Panc1 (cell line): ENCODE data around the gene CDK5RAP3. TPM values are rescaled to one million over a fixed set of nuclear protein-coding genes. Genes with fewer than 3 reads are reported as not detected.

Source experiments
- ATAC-seq: fragments of 200-7000 bp; cut with Tn5 transposase; 2 replicates; pipeline ENCODE4 v1.9.1; 2020; ENCODE audit warnings: mild to moderate bottlenecking, moderate library complexity
- BruUV-seq: library from RNA; stranded (reverse); fragments of 400-500 nt; replicated peaks from 2 replicates; lab custom pipeline; 2021; lab: Mats Ljungman, UMichigan
- CTCF ChIA-PET: fragments of 300-600 bp; sonication (Branson Sonifier 250); formaldehyde crosslinking; loops from one replicate; lab custom pipeline; 2022; ENCODE audit warnings: antibody characterized with exemption; lab: Charles Lee
- POLR2A ChIA-PET: fragments of 300-600 bp; sonication (Branson Sonifier 250); formaldehyde crosslinking; loops from one replicate; lab custom pipeline; 2022; ENCODE audit warnings: antibody characterized with exemption; lab: Charles Lee
- DNase-seq: peaks from one replicate; pipeline ENCODE4 v3.0.0-alpha.2; 2010; ENCODE audit warnings: low read depth, low spot score
- H3K27ac ChIP-seq: 2 replicates; pipeline ENCODE4 v1.5.1; 2011; ENCODE audit warnings: mild to moderate bottlenecking, low read length, inconsistent platforms
- H3K27me3 ChIP-seq: fragments of 200-500 bp; sonication (Bioruptor generic); 2 replicates; pipeline ENCODE4 v1.6.0; 2014; ENCODE audit warnings: low read length, inconsistent platforms; ENCODE audit not compliant: control insufficient read depth, insufficient read depth
- H3K36me3 ChIP-seq: fragments of 200-500 bp; sonication (Bioruptor generic); 2 replicates; pipeline ENCODE4 v1.5.1; 2014; ENCODE audit warnings: inconsistent platforms, mild to moderate bottlenecking, low read length, moderate library complexity; ENCODE audit not compliant: control insufficient read depth, insufficient read depth
- H3K4me1 ChIP-seq: 2 replicates; pipeline ENCODE4 v1.5.1; 2011; ENCODE audit warnings: inconsistent platforms, mild to moderate bottlenecking, low read length, moderate library complexity; ENCODE audit not compliant: control insufficient read depth, insufficient read depth
- H3K4me3 ChIP-seq, 2 experiments: 2 replicates each; pipeline ENCODE4 v1.5.1; 2011 to 2012; ENCODE audit warnings: low read depth in 2 of 2, low read length in 2 of 2, mild to moderate bottlenecking in 2 of 2, inconsistent platforms in 1 of 2, moderate library complexity in 1 of 2
- H3K9me3 ChIP-seq: fragments of 200-500 bp; sonication (Bioruptor generic); 2 replicates; pipeline ENCODE4 v1.5.1; 2014; ENCODE audit warnings: low read depth, mild to moderate bottlenecking, inconsistent platforms, low read length, moderate library complexity; ENCODE audit not compliant: control insufficient read depth, insufficient read depth
- POLR2AphosphoS5 ChIP-seq: IDR thresholded peaks from 2 replicates; pipeline ENCODE4 v1.6.1; 2012; ENCODE audit warnings: mild to moderate bottlenecking, low read depth, low read length, moderate library complexity
- SIN3A ChIP-seq: IDR thresholded peaks from 2 replicates; pipeline ENCODE4 v1.6.1; 2012; ENCODE audit warnings: low read depth, mild to moderate bottlenecking, low read length, moderate library complexity, borderline replicate concordance; ENCODE audit not compliant: insufficient read depth
- TCF7L2 ChIP-seq: IDR thresholded peaks from 2 replicates; pipeline ENCODE4 v1.6.1; 2011; ENCODE audit warnings: mild to moderate bottlenecking, low read depth, low read length, inconsistent platforms
- in situ Hi-C: cut with HindIII; loops from 2 replicates; pipeline ENCODE4 v1.10.0; 2016; ENCODE audit warnings: low sequenced_read_pairs, low pct_unique_long_range_greater_than_20kb
- intact Hi-C: fragments of 100-400 bp; cut with micrococcal nuclease; formaldehyde crosslinking; loops from one replicate; pipeline ENCODE4 v1.10.0; 2022; ENCODE audit not compliant: unreplicated experiment
- total RNA-seq: library from RNA; stranded (reverse); gene quantifications from one replicate; pipeline ENCODE4 v1.2.1, GENCODE V29; 2021; ENCODE audit not compliant: unreplicated experiment
- TF ChIP-seq, protein P1 (sequence below): fragments of 450-650 bp; IDR thresholded peaks from 2 replicates; pipeline ENCODE4 v1.5.1; 2017; ENCODE audit warnings: mild to moderate bottlenecking
- TF ChIP-seq, protein P2 (sequence below), 2 experiments: IDR thresholded peaks; 2 replicates each; pipeline ENCODE4 v1.6.1; 2011 to 2012; ENCODE audit warnings: low read depth in 2 of 2, control low read depth in 1 of 2, low read length in 1 of 2, mild to moderate bottlenecking in 1 of 2, moderate library complexity in 1 of 2; ENCODE audit not compliant: insufficient read depth in 1 of 2

Gene CDK5RAP3
- total RNA-seq, 1 experiment from 2014 or later: 193 TPM

- Histone ChIP-seq H3K27ac (no peak overlapping the region), H3K4me1 (peaks cover 30% of the 10 kb centered on the region), H3K9me3 (no peaks in the 10 kb centered on the region), H3K36me3 (no peaks in the 10 kb centered on the region), H3K4me3 (no peak overlapping the region), H3K27me3 (no peaks in the 10 kb centered on the region)
- BruUV-seq: no TSS peak
- intact Hi-C loops: loop anchor here (2.0 to 10.0 kb wide), 2 partner anchors 103 to 587 kb away; partner anchors contain the start of genes HOXB7 and HOXB8
- ATAC-seq (no peak), DNase-seq (no peak)
- POLR2A ChIA-PET: interaction anchor here (0.6 kb wide), 1 partner anchor 1212 kb away, joined by 5 read pairs; no protein-coding TSS in a partner anchor
- CTCF ChIA-PET: interaction anchor here (0.6 to 1.3 kb wide), 10 partner anchors 7 to 552 kb away, joined by 3 to 10 read pairs (median 3); partner anchors contain the start of gene NFE2L1
- no peak for TF ChIP-seq SIN3A
- TF ChIP-seq, protein P1, sequence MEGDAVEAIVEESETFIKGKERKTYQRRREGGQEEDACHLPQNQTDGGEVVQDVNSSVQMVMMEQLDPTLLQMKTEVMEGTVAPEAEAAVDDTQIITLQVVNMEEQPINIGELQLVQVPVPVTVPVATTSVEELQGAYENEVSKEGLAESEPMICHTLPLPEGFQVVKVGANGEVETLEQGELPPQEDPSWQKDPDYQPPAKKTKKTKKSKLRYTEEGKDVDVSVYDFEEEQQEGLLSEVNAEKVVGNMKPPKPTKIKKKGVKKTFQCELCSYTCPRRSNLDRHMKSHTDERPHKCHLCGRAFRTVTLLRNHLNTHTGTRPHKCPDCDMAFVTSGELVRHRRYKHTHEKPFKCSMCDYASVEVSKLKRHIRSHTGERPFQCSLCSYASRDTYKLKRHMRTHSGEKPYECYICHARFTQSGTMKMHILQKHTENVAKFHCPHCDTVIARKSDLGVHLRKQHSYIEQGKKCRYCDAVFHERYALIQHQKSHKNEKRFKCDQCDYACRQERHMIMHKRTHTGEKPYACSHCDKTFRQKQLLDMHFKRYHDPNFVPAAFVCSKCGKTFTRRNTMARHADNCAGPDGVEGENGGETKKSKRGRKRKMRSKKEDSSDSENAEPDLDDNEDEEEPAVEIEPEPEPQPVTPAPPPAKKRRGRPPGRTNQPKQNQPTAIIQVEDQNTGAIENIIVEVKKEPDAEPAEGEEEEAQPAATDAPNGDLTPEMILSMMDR: no peak
- no peak for TF ChIP-seq TCF7L2
- TF ChIP-seq POLR2AphosphoS5: no peak
- in situ Hi-C loops: no loop called here
Measured at GRCh38 chr17:48027322-48027981, 56.5 kb downstream of the CDK5RAP3 start.

DNA sequence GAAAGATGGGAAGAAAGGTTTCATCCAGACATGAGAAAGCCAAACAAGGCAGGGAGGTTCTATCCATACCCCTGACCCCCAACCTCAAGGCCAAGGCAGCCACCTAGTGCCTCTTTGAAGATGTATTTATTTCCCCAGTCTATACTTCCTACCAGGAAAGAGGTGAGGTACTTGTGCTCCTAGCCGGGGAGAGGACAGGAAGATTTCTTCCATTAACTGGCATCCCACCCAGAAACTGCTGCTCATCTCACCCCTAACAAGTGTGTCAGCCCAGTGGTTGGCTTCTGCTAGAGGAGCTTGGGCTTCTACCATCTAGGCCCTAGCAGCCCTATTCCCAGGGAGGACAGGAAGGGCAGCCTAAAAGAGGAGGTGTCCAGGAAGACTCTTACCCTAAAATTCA is 57.8 kb downstream of the CDK5RAP3 start:
- ATAC-seq: no peak
- peaks cover 25% of the 10 kb centered on the region for H3K4me1 ChIP-seq
- TF ChIP-seq POLR2AphosphoS5 (no peak), SIN3A (no peak), TCF7L2 (no peak)
- TF ChIP-seq, protein P1: no peak
- TF ChIP-seq, protein P2, sequence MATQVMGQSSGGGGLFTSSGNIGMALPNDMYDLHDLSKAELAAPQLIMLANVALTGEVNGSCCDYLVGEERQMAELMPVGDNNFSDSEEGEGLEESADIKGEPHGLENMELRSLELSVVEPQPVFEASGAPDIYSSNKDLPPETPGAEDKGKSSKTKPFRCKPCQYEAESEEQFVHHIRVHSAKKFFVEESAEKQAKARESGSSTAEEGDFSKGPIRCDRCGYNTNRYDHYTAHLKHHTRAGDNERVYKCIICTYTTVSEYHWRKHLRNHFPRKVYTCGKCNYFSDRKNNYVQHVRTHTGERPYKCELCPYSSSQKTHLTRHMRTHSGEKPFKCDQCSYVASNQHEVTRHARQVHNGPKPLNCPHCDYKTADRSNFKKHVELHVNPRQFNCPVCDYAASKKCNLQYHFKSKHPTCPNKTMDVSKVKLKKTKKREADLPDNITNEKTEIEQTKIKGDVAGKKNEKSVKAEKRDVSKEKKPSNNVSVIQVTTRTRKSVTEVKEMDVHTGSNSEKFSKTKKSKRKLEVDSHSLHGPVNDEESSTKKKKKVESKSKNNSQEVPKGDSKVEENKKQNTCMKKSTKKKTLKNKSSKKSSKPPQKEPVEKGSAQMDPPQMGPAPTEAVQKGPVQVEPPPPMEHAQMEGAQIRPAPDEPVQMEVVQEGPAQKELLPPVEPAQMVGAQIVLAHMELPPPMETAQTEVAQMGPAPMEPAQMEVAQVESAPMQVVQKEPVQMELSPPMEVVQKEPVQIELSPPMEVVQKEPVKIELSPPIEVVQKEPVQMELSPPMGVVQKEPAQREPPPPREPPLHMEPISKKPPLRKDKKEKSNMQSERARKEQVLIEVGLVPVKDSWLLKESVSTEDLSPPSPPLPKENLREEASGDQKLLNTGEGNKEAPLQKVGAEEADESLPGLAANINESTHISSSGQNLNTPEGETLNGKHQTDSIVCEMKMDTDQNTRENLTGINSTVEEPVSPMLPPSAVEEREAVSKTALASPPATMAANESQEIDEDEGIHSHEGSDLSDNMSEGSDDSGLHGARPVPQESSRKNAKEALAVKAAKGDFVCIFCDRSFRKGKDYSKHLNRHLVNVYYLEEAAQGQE (IDR thresholded peaks at IDR 0.05; ENCODE audit: insufficient read depth in 1 of 2, low read depth in 2 of 2, low read length in 1 of 2): no peak
- H3K4me3 ChIP-seq: no peak overlapping the region
- no peak overlapping the region for H3K27ac ChIP-seq
- no peaks in the 10 kb centered on the region for H3K9me3 ChIP-seq
- no TSS peak for BruUV-seq
- in situ Hi-C loops (no loop called here), intact Hi-C loops (loop anchor here (10.0 kb wide), 1 partner anchor 586 kb away; the partner anchor contains the start of genes HOXB7 and HOXB8)
- H3K36me3 ChIP-seq: no peaks in the 10 kb centered on the region
- no peak for DNase-seq
- POLR2A ChIA-PET: no interaction called here
- no peaks in the 10 kb centered on the region for H3K27me3 ChIP-seq
- CTCF ChIA-PET: no interaction called here
